GM18508 (cell line): ENCODE results near the gene OCA2.
"Not testable (repeated sequence)": the region's sequence is repeated elsewhere in the genome, so short reads cannot be mapped to it uniquely, and the experiment has no call there.

Experiments used
- ATAC-seq: cut with Tn5 transposase; IDR thresholded peaks from one replicate; pipeline ENCODE4 v1.9.1; 2021; ENCODE audit warnings: moderate number of reproducible peaks; ENCODE audit not compliant: insufficient read depth, unreplicated experiment

The OCA2 gene

GRCh38 chr15:27767430-27767829 is 331.7 kb downstream of the OCA2 start:
- not testable (repeated sequence) for ATAC-seq

GRCh38 chr15:27764339-27764738 is 334.8 kb downstream of the OCA2 start:
- ATAC-seq = no peak

- no peak for ATAC-seq
Measured at GRCh38 chr15:27763514-27763913, 335.6 kb downstream of the OCA2 start.

- ATAC-seq = no peak
Measured at GRCh38 chr15:27762471-27762870, 336.6 kb downstream of the OCA2 start.

GRCh38 chr15:27757052-27757451 is 342.1 kb downstream of the OCA2 start:
- no peak for ATAC-seq

GRCh38 chr15:27752691-27753090 is 346.4 kb downstream of the OCA2 start:
- no peak for ATAC-seq

- ATAC-seq = no peak
Measured at GRCh38 chr15:27747997-27748396, 351.1 kb downstream of the OCA2 start.

- ATAC-seq = no peak
Measured at GRCh38 chr15:27746401-27746955, 352.6 kb downstream of the OCA2 start.

- ATAC-seq = no peak
Measured at GRCh38 chr15:27744641-27745040, 354.5 kb downstream of the OCA2 start.

GRCh38 chr15:27743638-27744037 is 355.5 kb downstream of the OCA2 start:
- no peak for ATAC-seq

GRCh38 chr15:27742751-27743477 is 356.2 kb downstream of the OCA2 start:
- ATAC-seq = no peak

GRCh38 chr15:27741226-27741860 is 357.8 kb downstream of the OCA2 start:
- no peak for ATAC-seq

- ATAC-seq = no peak
Measured at GRCh38 chr15:27734785-27735495, 364.2 kb downstream of the OCA2 start.

GRCh38 chr15:27731776-27732175 is 367.3 kb downstream of the OCA2 start:
- ATAC-seq = no peak

- ATAC-seq = no peak
Measured at GRCh38 chr15:27730868-27731267, 368.2 kb downstream of the OCA2 start.

- no peak for ATAC-seq
Measured at GRCh38 chr15:27725731-27726130, 373.4 kb downstream of the OCA2 start.

GRCh38 chr15:27723821-27724220 is 375.3 kb downstream of the OCA2 start:
- no peak for ATAC-seq

- no peak for ATAC-seq
Measured at GRCh38 chr15:27722102-27722501, 377.0 kb downstream of the OCA2 start.

GRCh38 chr15:27714675-27715074 is 384.4 kb downstream of the OCA2 start:
- no peak for ATAC-seq

GRCh38 chr15:27713850-27714249 is 385.3 kb downstream of the OCA2 start:
- not testable (repeated sequence) for ATAC-seq

- ATAC-seq = no peak
Measured at GRCh38 chr15:27707257-27707656, 391.9 kb downstream of the OCA2 start.
